ENCODE data around the gene CCDC106. TPM values are rescaled to one million over a fixed set of nuclear protein-coding genes. Genes with fewer than 3 reads are reported as not detected.

The CCDC106 gene
- total and polyA plus RNA-seq, 7 donors = 5.5 to 22.9 (median 16.6) TPM

DNA sequence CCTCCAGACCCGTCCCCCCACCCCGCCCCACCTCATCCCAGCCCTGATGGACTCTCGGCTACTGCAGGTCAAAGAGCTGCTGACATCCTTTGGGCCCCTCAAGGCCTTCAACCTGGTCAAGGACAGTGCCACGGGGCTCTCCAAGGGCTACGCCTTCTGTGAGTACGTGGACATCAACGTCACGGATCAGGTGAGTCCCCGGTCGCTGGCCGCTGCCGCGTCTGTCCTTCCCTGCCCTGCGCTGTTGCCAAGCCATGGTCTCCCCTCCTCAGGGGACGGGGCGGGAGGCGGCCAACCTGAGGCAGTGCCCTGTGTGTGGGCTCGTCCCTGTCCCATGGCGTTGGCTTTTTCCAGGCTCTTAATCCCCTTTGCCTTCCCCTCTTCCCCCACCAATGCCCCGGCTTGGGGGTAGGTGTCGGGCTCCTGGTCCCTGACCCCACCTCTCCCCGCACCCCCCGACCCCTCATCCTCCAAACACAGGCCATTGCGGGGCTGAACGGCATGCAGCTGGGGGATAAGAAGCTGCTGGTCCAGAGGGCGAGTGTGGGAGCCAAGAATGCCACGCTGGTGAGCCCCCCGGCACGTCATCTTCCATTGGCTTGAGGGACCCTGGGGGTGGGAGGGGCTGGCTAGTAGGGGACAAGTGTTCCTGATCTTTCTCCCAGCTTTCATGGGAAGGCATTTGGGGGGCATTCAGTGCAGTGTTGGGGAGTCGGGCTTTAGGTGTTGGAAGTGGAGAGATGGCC, 20.8 kb downstream of the CCDC106 start:
- 88 to 90% methylated on average over 30 of the region's 30 CpGs for WGBS, 2 donors
- Histone ChIP-seq H3K9me3 (no peaks in the 10 kb centered on the region), H3K27ac (no peak overlapping the region), H3K4me3 (no peak overlapping the region), H3K27me3 (no peaks in the 10 kb centered on the region), H3K4me1 (peaks cover 0 to 3% (median under 1%) of the 10 kb centered on the region in 4 donors), H3K36me3 (peaks cover 46 to 85% (median 68%) of the 10 kb centered on the region in 4 donors)
- no peak for DNase-seq
- TF ChIP-seq POLR2A (IDR thresholded peaks at IDR 0.05) = no peak
- TF ChIP-seq EP300 (IDR thresholded peaks at IDR 0.05) = no peak
- no peak for TF ChIP-seq POLR2AphosphoS5 (IDR thresholded peaks at IDR 0.05)
- TF ChIP-seq, protein P1, sequence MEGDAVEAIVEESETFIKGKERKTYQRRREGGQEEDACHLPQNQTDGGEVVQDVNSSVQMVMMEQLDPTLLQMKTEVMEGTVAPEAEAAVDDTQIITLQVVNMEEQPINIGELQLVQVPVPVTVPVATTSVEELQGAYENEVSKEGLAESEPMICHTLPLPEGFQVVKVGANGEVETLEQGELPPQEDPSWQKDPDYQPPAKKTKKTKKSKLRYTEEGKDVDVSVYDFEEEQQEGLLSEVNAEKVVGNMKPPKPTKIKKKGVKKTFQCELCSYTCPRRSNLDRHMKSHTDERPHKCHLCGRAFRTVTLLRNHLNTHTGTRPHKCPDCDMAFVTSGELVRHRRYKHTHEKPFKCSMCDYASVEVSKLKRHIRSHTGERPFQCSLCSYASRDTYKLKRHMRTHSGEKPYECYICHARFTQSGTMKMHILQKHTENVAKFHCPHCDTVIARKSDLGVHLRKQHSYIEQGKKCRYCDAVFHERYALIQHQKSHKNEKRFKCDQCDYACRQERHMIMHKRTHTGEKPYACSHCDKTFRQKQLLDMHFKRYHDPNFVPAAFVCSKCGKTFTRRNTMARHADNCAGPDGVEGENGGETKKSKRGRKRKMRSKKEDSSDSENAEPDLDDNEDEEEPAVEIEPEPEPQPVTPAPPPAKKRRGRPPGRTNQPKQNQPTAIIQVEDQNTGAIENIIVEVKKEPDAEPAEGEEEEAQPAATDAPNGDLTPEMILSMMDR (IDR thresholded peaks at IDR 0.05) = no peak
- intact Hi-C loops (cut with DNase I) = no loop called here

DNA sequence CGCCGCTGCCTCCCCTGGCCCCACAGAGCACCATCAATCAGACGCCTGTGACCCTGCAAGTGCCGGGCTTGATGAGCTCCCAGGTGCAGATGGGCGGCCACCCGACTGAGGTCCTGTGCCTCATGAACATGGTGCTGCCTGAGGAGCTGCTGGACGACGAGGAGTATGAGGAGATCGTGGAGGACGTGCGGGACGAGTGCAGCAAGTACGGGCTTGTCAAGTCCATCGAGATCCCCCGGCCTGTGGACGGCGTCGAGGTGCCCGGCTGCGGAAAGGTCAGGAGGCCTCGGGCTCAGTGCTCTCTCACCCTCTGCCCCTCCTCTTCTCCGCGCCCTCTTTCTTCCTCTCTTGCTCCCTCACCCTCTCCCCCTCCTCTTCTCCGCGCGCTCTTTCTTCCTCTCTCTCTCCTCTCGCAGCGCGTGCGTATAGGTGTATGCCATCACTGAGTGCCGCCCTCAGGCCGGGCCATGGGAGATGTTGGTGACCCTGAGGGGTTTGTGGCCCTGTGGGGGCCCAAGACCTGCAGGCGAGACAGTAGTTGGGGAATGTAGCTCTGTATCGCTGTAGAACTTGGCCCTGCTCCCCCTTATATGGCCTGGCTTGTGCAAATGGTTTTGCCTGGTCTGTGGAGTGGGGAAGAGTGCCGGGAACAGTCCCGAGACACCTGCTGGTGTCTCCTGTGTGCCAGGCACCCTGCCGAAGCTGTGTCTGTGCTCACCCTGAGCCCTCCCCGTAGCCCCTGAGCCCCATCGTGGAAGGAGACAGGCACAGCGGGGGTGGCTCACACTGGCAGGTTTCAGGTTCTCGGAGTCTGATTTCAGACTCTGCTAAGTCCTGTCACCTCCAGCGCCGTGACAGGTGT, 21.6 kb downstream of the CCDC106 start:
- no peak overlapping the region for H3K27ac ChIP-seq
- H3K9me3 ChIP-seq = no peaks in the 10 kb centered on the region
- WGBS, 2 donors = 89 to 91% methylated on average over 43 of the region's 43 CpGs
- H3K36me3 ChIP-seq = peaks cover 39 to 83% (median 64%) of the 10 kb centered on the region in 4 donors
- H3K4me3 ChIP-seq = no peak overlapping the region
- no peak for DNase-seq
- intact Hi-C loops (cut with DNase I) = loop anchor here (10.0 kb wide), 1 partner anchor 605 kb away; the partner anchor contains the start of gene RDH13
- TF ChIP-seq POLR2A (IDR thresholded peaks at IDR 0.05) (no peak), POLR2AphosphoS5 (IDR thresholded peaks at IDR 0.05) (no peak), EP300 (IDR thresholded peaks at IDR 0.05) (no peak)
- TF ChIP-seq, protein P1 (IDR thresholded peaks at IDR 0.05) = no peak
- peaks cover 0 to 12% (median 9%) of the 10 kb centered on the region in 4 donors for H3K4me1 ChIP-seq
- no peaks in the 10 kb centered on the region for H3K27me3 ChIP-seq

DNA sequence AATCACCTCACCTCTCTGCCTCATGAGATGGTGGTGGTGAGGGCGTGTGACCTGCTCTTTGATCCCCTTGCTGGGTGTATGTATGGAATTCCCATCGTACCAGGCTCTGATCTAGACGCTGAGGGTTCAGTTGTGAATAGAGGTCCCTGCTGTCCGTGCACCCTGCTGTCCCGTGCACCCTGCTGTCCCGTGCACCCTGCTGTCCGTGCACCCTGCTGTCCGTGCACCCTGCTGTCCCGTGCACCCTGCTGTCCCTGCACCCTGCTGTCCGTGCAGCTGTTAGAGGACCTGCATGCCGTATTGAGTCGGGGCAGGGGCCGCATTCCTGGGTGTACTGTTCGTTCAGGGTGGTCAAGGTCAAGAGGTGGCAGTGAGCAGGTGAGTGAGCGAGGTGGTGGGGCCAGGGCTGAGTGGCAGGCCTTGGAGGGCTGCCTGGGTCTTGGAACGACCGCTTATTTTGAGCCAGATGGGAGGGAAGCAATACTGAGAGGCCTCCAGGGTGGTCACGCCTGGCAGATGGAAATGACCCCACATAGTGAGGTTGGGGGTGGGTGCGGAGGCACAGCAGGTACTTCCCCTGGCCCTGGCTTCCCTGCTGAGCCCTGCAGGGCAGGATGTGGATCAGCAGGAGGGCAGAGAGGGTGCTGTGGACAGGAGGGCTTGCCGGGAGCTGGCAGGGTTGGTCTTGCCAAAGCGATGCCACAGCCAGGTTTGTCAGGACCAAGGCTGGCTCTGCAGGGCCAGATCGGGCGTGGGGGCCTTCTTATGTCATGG, 22.5 kb downstream of the CCDC106 start:
- H3K27me3 ChIP-seq = no peaks in the 10 kb centered on the region
- H3K36me3 ChIP-seq = peaks cover 39 to 78% (median 62%) of the 10 kb centered on the region in 4 donors
- H3K4me3 ChIP-seq = no peak overlapping the region
- H3K9me3 ChIP-seq = no peaks in the 10 kb centered on the region
- TF ChIP-seq, protein P1 (IDR thresholded peaks at IDR 0.05) = no peak
- TF ChIP-seq POLR2AphosphoS5 (IDR thresholded peaks at IDR 0.05) (no peak), POLR2A (IDR thresholded peaks at IDR 0.05) (no peak), EP300 (IDR thresholded peaks at IDR 0.05) (no peak)
- 77 to 85% methylated on average over 23 of the region's 23 CpGs for WGBS, 2 donors
- intact Hi-C loops (cut with DNase I) = loop anchor here (10.0 kb wide), 1 partner anchor 606 kb away; the partner anchor contains the start of gene RDH13
- peaks cover 0 to 14% (median 12%) of the 10 kb centered on the region in 4 donors for H3K4me1 ChIP-seq
- no peak overlapping the region for H3K27ac ChIP-seq
- DNase-seq = peak; percentile 85

DNA sequence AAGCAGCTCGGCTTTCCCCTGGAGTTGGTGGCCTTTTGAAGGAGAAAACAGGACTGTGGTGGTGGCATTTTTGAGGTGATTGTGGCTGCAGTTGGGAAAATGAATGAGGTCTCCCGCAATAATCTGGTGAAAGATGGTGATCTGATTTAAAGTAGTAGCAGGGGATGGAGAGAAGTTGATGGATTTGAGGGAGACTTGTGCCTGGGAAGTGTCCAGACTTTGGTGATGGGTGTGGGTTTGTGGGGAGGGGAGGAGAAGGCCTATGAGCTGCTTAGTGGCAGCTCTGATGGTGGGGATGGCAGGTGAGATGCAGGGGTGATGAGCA, 23.0 kb downstream of the CCDC106 start:
- TF ChIP-seq EP300 (IDR thresholded peaks at IDR 0.05) (no peak), POLR2AphosphoS5 (IDR thresholded peaks at IDR 0.05) (no peak), POLR2A (IDR thresholded peaks at IDR 0.05) (no peak)
- TF ChIP-seq, protein P1 (IDR thresholded peaks at IDR 0.05) = no peak
- Histone ChIP-seq H3K27me3 (no peaks in the 10 kb centered on the region), H3K9me3 (no peaks in the 10 kb centered on the region), H3K4me3 (no peak overlapping the region), H3K36me3 (peaks cover 36 to 72% (median 56%) of the 10 kb centered on the region in 4 donors), H3K4me1 (peaks cover 0 to 18% (median 17%) of the 10 kb centered on the region in 4 donors), H3K27ac (no peak overlapping the region)
- DNase-seq = no peak
- intact Hi-C loops (cut with DNase I) = loop anchor here (10.0 kb wide), 1 partner anchor 606 kb away; the partner anchor contains the start of gene RDH13
- WGBS, 2 donors = 58 to 82% methylated on average over 2 of the region's 2 CpGs
